ENCODE results near the gene BTF3L4. TPM values are rescaled to one million over a fixed set of nuclear protein-coding genes. Genes with fewer than 3 reads are reported as not detected.

The BTF3L4 gene
- total RNA-seq, 1 experiment from 2014 or later: 106 TPM

DNA sequence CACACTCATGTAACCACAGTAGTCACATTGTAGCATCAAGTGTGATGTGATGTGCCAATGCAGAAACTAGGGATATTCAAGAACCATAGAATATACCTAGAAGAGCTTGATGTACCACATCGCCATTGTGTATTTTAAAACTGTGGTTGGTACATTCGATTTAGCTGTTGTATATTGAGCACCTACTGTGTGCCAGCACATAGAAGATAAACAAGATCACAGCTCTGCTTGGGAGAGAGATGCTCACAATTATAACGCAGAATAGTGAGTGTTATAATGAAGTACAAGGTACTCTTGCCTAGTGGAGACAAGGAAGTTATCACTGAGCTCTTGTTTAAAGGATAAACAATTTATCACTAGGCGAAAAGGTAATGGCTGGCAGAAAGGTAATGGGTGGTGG lies 4.7 kb downstream of the BTF3L4 start:
- no peaks in the 10 kb centered on the region for H3K27me3 Mint-ChIP-seq (ENCODE audit: low read depth)
- Histone ChIP-seq H2BK12ac (ENCODE audit: insufficient read length, low read depth, low read length) (no peak overlapping the region), H3K56ac (ENCODE audit: insufficient read length, low read depth, low read length) (no peak overlapping the region), H3K4me2 (ENCODE audit: insufficient read depth, insufficient read length, low read length) (no peak overlapping the region), H4K8ac (replicated peaks; ENCODE audit: insufficient read length, low read depth, low read length) (no peak overlapping the region), H3K23me2 (ENCODE audit: insufficient read length, low read depth, low read length, poor library complexity, severe bottlenecking) (peaks cover 4% of the 10 kb centered on the region), H3T11ph (ENCODE audit: low read length) (no peak overlapping the region), H3K4ac (ENCODE audit: low read depth, low read length) (no peak overlapping the region), H3K27me3 (ENCODE audit: insufficient read depth, low read length) (no peaks in the 10 kb centered on the region), H2AFZ (ENCODE audit: low read length) (no peak overlapping the region), H3K27ac (ENCODE audit: insufficient read length, low read depth, low read length) (no peak overlapping the region), H4K20me1 (ENCODE audit: control insufficient read depth, insufficient read depth, insufficient read length) (no peaks in the 10 kb centered on the region), H3K4me1 (ENCODE audit: insufficient read depth, low read length) (no peaks in the 10 kb centered on the region), H3K18ac (ENCODE audit: insufficient read length, low read depth, low read length) (no peak overlapping the region), H3K79me1 (ENCODE audit: insufficient read depth, low read depth, low read length, poor library complexity, severe bottlenecking) (no peaks in the 10 kb centered on the region), H3K9me3 (ENCODE audit: control insufficient read depth, low read depth, low read length) (no peaks in the 10 kb centered on the region), H4K91ac (ENCODE audit: insufficient read length, low read depth, low read length) (no peak overlapping the region), H2BK5ac (ENCODE audit: insufficient read length, low read length) (no peak overlapping the region), H4K5ac (ENCODE audit: insufficient read length, low read depth, low read length) (no peak overlapping the region), H3K79me2 (ENCODE audit: insufficient read depth, low read length) (peaks cover 19% of the 10 kb centered on the region; the same call in 1 of the 2 replicates), H2BK120ac (ENCODE audit: low read depth, low read length, poor library complexity, severe bottlenecking) (no peak overlapping the region), H3K14ac (ENCODE audit: insufficient read depth, low read length) (no peak overlapping the region), H2AK5ac (ENCODE audit: insufficient read length, low read length) (no peak overlapping the region), H2BK20ac (ENCODE audit: low read depth, low read length, poor library complexity, severe bottlenecking) (no peak overlapping the region), H2BK15ac (ENCODE audit: low read depth, low read length) (no peak overlapping the region), H3K9ac (ENCODE audit: extremely low read depth, insufficient read length, low read length) (no peak overlapping the region), H3K23ac (ENCODE audit: insufficient read length, low read depth, low read length) (no peak overlapping the region)
- H3K27ac Mint-ChIP-seq: no peak overlapping the region
- WGBS (ENCODE audit: extremely low coverage, insufficient read length, low lambda C conversion rate): no CpG with 5 or more reads among the region's 4 CpGs
- TF ChIP-seq, protein P1, sequence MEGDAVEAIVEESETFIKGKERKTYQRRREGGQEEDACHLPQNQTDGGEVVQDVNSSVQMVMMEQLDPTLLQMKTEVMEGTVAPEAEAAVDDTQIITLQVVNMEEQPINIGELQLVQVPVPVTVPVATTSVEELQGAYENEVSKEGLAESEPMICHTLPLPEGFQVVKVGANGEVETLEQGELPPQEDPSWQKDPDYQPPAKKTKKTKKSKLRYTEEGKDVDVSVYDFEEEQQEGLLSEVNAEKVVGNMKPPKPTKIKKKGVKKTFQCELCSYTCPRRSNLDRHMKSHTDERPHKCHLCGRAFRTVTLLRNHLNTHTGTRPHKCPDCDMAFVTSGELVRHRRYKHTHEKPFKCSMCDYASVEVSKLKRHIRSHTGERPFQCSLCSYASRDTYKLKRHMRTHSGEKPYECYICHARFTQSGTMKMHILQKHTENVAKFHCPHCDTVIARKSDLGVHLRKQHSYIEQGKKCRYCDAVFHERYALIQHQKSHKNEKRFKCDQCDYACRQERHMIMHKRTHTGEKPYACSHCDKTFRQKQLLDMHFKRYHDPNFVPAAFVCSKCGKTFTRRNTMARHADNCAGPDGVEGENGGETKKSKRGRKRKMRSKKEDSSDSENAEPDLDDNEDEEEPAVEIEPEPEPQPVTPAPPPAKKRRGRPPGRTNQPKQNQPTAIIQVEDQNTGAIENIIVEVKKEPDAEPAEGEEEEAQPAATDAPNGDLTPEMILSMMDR (conservative IDR thresholded peaks at IDR 0.05): no peak
- no peak overlapping the region for H3K4me3 Mint-ChIP-seq
- H3K9me3 Mint-ChIP-seq: no peaks in the 10 kb centered on the region; a peak in 1 of 5 replicates
- H3K4me1 Mint-ChIP-seq: peaks cover 17 to 19% of the 10 kb centered on the region in 2 experiments
- H3K36me3 Mint-ChIP-seq (ENCODE audit: insufficient read depth in 1 of 3, low read depth in 3 of 3): peaks cover 28 to 74% (median 62%) of the 10 kb centered on the region in 3 experiments; a peak in 6 of 7 replicates
- no peak for DNase-seq

Data from H9 (cell line).